Measurements from ENCODE around the gene PACRG.

The PACRG gene

DNA sequence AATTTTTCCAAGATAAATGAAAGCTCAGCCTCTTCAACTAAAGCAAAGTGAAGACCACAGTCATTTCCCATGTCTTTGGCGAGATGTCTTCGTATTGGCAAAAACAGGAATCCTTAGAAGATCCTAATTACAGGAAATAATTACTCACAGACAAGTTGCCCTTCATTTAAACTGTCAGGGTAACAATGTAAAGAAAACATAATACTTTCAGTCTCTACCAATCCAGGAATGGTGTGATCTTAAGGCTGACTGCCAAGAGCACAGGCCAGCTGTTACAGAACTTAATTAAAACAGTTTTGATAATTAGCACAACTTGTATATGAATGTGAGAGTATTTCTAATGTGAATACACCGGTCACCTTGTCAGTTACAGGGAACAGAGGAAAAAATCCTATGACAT is 292.2 kb downstream of the PACRG start:
- TF ChIP-seq, protein P1, sequence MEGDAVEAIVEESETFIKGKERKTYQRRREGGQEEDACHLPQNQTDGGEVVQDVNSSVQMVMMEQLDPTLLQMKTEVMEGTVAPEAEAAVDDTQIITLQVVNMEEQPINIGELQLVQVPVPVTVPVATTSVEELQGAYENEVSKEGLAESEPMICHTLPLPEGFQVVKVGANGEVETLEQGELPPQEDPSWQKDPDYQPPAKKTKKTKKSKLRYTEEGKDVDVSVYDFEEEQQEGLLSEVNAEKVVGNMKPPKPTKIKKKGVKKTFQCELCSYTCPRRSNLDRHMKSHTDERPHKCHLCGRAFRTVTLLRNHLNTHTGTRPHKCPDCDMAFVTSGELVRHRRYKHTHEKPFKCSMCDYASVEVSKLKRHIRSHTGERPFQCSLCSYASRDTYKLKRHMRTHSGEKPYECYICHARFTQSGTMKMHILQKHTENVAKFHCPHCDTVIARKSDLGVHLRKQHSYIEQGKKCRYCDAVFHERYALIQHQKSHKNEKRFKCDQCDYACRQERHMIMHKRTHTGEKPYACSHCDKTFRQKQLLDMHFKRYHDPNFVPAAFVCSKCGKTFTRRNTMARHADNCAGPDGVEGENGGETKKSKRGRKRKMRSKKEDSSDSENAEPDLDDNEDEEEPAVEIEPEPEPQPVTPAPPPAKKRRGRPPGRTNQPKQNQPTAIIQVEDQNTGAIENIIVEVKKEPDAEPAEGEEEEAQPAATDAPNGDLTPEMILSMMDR (IDR thresholded peaks at IDR 0.05): no peak
- Histone ChIP-seq H3K36me3 (no peaks in the 10 kb centered on the region), H3K27ac (no peak overlapping the region), H3K9me3 (peaks cover 0 to 14% (median 8%) of the 10 kb centered on the region in 3 donors), H3K4me1 (no peaks in the 10 kb centered on the region), H3K4me3 (no peak overlapping the region), H3K27me3 (no peaks in the 10 kb centered on the region)
- intact Hi-C loops (cut with DNase I; ENCODE audit: low total_unique reads): no loop called here
- DNase-seq: no peak

DNA sequence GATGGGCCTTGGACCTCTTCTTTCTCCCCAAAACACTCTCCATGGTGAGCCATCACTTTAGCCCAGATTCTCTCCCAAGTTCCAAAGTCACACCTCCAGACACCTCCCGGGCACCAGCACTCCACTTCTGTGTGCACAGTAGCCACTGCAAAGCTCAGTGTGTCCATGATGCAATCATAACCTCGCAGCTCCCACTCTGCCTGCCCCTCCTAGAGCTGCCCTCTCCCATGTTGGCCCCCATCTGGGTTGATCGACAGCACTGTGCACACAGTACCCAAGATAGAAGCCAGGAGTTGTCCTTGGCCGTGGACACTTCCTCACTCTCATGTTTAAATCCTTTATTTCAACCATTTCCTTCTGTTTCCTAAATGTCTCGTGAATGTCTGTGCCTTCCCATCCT is 293.3 kb downstream of the PACRG start:
- Histone ChIP-seq H3K4me1 (no peaks in the 10 kb centered on the region), H3K36me3 (no peaks in the 10 kb centered on the region), H3K4me3 (no peak overlapping the region), H3K9me3 (peaks cover 0 to 14% (median 8%) of the 10 kb centered on the region in 3 donors), H3K27ac (no peak overlapping the region), H3K27me3 (no peaks in the 10 kb centered on the region)
- DNase-seq: no peak
- intact Hi-C loops (cut with DNase I; ENCODE audit: low total_unique reads): no loop called here
- TF ChIP-seq, protein P1 (IDR thresholded peaks at IDR 0.05): no peak

DNA sequence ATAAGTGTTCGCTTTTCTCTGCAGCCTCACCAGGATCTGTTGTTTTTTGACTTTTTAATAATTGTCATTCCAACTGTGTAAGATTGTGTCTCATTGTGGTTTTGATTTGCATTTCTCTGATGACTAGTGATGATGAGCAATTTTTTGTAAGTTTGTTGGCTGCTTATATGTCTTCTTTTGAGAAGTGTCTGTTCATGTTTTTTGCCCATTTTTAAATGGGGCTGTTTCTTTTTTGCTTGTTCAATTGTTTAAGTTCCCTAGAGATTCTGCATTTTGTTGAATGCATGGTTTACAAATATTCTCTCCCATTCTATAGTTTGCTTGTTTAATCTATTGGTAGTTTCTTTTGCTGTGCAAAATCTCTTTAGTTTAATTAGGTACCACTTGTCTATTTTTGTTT is 295.9 kb downstream of the PACRG start:
- intact Hi-C loops (cut with DNase I; ENCODE audit: low total_unique reads): no loop called here
- H3K4me1 ChIP-seq: no peaks in the 10 kb centered on the region
- TF ChIP-seq, protein P1 (IDR thresholded peaks at IDR 0.05): no peak

DNA sequence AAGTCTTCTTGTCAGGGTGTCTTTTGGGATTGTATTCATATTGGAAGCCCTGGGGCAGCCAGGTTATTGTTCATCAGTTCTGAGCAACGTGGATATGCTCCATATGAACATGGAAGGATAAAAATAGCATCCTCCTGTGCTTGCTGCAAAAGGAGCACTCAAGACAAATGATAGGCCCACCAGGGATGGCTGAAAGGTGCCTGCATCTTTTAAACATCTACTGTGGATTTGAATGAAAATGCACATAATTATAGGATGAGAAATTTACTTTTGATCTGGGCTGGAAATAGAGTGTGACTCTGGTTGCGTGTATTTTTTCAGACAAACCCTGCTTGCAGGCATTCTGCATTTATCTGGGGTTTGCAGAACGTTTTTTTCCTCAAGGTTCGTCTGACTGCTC is 299.1 kb downstream of the PACRG start:
- DNase-seq: no peak
- Histone ChIP-seq H3K36me3 (no peaks in the 10 kb centered on the region), H3K4me1 (no peaks in the 10 kb centered on the region), H3K27ac (no peak overlapping the region), H3K9me3 (peaks cover 0 to 14% (median 8%) of the 10 kb centered on the region in 3 donors), H3K4me3 (no peak overlapping the region), H3K27me3 (no peaks in the 10 kb centered on the region)
- TF ChIP-seq, protein P1 (IDR thresholded peaks at IDR 0.05): no peak
- intact Hi-C loops (cut with DNase I; ENCODE audit: low total_unique reads): no loop called here

More for the DNA sequence above, 295.9 kb downstream of the PACRG start:
- no peak overlapping the region for H3K4me3 ChIP-seq
- H3K36me3 ChIP-seq: no peaks in the 10 kb centered on the region
- H3K27ac ChIP-seq: no peak overlapping the region
- no peaks in the 10 kb centered on the region for H3K27me3 ChIP-seq
- DNase-seq: no peak
- H3K9me3 ChIP-seq: peaks cover 0 to 14% (median 8%) of the 10 kb centered on the region in 3 donors

DNA sequence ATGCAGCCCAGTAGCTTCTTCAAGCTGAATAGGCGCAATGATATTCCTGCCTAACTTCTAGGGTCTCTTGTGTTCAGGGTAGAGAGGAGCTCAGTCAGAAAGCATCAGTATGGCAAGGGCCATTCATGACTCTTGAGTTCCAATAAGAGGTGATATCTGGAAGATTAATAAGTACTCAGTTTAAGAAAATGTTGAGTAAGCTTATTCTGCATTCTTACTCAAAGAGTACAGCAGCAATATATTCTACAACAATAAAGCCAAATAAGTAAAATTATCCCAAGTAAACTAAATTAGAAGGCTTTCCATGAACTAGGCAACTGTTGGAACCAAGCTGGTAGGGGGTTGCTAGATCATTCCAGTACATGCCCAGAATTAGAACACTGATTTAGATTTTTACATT is 303.2 kb downstream of the PACRG start:
- Histone ChIP-seq H3K9me3 (no peaks in the 10 kb centered on the region), H3K4me3 (no peak overlapping the region), H3K4me1 (no peaks in the 10 kb centered on the region), H3K36me3 (no peaks in the 10 kb centered on the region), H3K27ac (no peak overlapping the region), H3K27me3 (no peaks in the 10 kb centered on the region)
- TF ChIP-seq, protein P1 (IDR thresholded peaks at IDR 0.05): no peak
- intact Hi-C loops (cut with DNase I; ENCODE audit: low total_unique reads): no loop called here
- DNase-seq: no peak

DNA sequence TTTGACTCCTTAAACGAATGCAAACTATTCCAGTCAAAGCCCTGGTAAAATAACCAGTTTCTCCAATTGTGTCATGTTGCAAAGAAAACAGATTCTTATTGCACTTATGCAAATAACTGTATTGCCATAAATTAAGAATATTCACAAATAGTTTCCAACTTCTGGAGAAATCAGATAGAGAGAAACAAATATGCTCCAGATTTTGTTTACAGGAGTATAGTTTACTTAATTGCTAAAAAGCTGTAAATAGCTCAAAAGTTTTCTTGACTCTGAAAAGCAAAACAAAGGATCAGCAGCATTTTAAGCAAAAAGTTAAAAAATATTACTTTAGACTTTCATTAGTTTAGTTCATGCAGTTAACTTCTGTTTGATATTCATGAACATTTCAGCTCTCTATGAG is 304.2 kb downstream of the PACRG start:
- no peaks in the 10 kb centered on the region for H3K4me1 ChIP-seq
- intact Hi-C loops (cut with DNase I; ENCODE audit: low total_unique reads): no loop called here
- no peak for DNase-seq
- TF ChIP-seq, protein P1 (IDR thresholded peaks at IDR 0.05): no peak
- H3K27ac ChIP-seq: no peak overlapping the region
- no peaks in the 10 kb centered on the region for H3K27me3 ChIP-seq
- no peaks in the 10 kb centered on the region for H3K36me3 ChIP-seq
- H3K9me3 ChIP-seq: no peaks in the 10 kb centered on the region
- H3K4me3 ChIP-seq: no peak overlapping the region
